Measurements from ENCODE around the gene UFC1. TPM values are rescaled to one million over a fixed set of nuclear protein-coding genes. Genes with fewer than 3 reads are reported as not detected.

The UFC1 gene
- total and polyA plus RNA-seq, 2 donors (not counting 3 experiments of a cell fraction or from before 2014, with no cell fraction given): 102 to 149 TPM

GRCh38 chr1:161172776-161173376 is 19.1 kb downstream of the UFC1 start:
- H3K9me3 ChIP-seq (replicated peaks; ENCODE audit: control insufficient read depth, insufficient read depth, low read length): no peaks in the 10 kb centered on the region
- no peak overlapping the region for H2AFZ ChIP-seq (ENCODE audit: low read depth, low read length)
- H4K20me1 ChIP-seq (replicated peaks; ENCODE audit: control insufficient read depth, extremely low read depth, insufficient read depth, low read length): no peaks in the 10 kb centered on the region
- DNase-seq (ENCODE audit: low read depth, low spot score) (no peak), FAIRE-seq (no peak)
- ChIA-PET POLR2A (no interaction called here), CTCF (interaction anchor here (0.8 to 2.3 kb wide), 2 partner anchors 9 to 209 kb away, joined by 3 to 8 read pairs; no protein-coding TSS in a partner anchor)
- intact Hi-C loops (cut with micrococcal nuclease) (no loop called here), dilution Hi-C loops (cut with MboI; ENCODE audit: extremely low pct_ligation_motif_present, low sequenced_read_pairs) (no loop called here)
- H3K27me3 ChIP-seq (ENCODE audit: control insufficient read depth in 2 of 2, insufficient read depth in 2 of 2, low read length in 2 of 2): no peaks in the 10 kb centered on the region
- no peak overlapping the region for H3K27ac ChIP-seq (ENCODE audit: insufficient read depth, low read depth, low read length)
- H3K4me3 ChIP-seq (replicated peaks in 1 of 3; ENCODE audit: insufficient read depth in 1 of 3, low read depth in 1 of 3, low read length in 3 of 3): no peak overlapping the region
- no TSS peak for BruUV-seq (replicated peaks)
- no peaks in the 10 kb centered on the region for H3K9me1 ChIP-seq (replicated peaks; ENCODE audit: control insufficient read depth, extremely low read depth, insufficient read depth, low read length)
- peaks cover 11% of the 10 kb centered on the region for H3K4me1 ChIP-seq (ENCODE audit: control insufficient read depth, extremely low read depth, insufficient read depth, low read length)
- no peak overlapping the region for H3K9ac ChIP-seq (replicated peaks; ENCODE audit: extremely low read depth, insufficient read depth, low read length)
- no peak for TF ChIP-seq GATA2 (IDR thresholded peaks at IDR 0.05; ENCODE audit: insufficient read depth, insufficient read length, low read depth, low read length)
- no peak for TF ChIP-seq JUN (IDR thresholded peaks at IDR 0.05; ENCODE audit: borderline replicate concordance, insufficient read depth, insufficient read length, low read depth)
- no peak for TF ChIP-seq MYC (IDR thresholded peaks at IDR 0.05; ENCODE audit: low read depth, low read length)
- TF ChIP-seq CTCF (IDR thresholded peaks at IDR 0.05; ENCODE audit: extremely low read depth in 1 of 2, insufficient read depth in 1 of 2, low read depth in 1 of 2, low read length in 2 of 2): no peak
- no peak for TF ChIP-seq EZH2 (IDR thresholded peaks at IDR 0.05; ENCODE audit: borderline replicate concordance, low read depth, low read length, severe bottlenecking)
- no peak for TF ChIP-seq POLR2A (IDR thresholded peaks at IDR 0.05; ENCODE audit: low read depth, low read length)
- TF ChIP-seq MAX (IDR thresholded peaks at IDR 0.05; ENCODE audit: insufficient read depth, insufficient read length): no peak
- no peak for TF ChIP-seq FOS (IDR thresholded peaks at IDR 0.05; ENCODE audit: borderline replicate concordance, insufficient read depth, low read length)
- no peak for TF ChIP-seq POLR2AphosphoS5 (IDR thresholded peaks at IDR 0.05; ENCODE audit: insufficient read depth, low read depth, low read length)
- peaks cover 8% of the 10 kb centered on the region for H3K79me2 ChIP-seq (ENCODE audit: control insufficient read depth, insufficient read depth, low read length)
- no peak overlapping the region for H3K4me2 ChIP-seq (ENCODE audit: insufficient read depth, low read length)
- H3K36me3 ChIP-seq (ENCODE audit: control insufficient read depth in 2 of 2, extremely low read depth in 1 of 2, insufficient read depth in 2 of 2, low read length in 2 of 2): peaks cover 11 to 24% of the 10 kb centered on the region in 2 experiments

Data from endothelial cell of umbilical vein (primary cell).